Measurements from ENCODE around the gene PKN1.

GRCh38 chr19:14439014-14439413, 5.9 kb downstream of the PKN1 start:
- TF ChIP-seq CTCF (optimal IDR thresholded peaks at IDR 0.05 in 1 of 3, IDR thresholded peaks at IDR 0.05 in 1 of 3, conservative IDR thresholded peaks at IDR 0.05 in 1 of 3; ENCODE audit: extremely low read depth in 1 of 3, insufficient read depth in 2 of 3, low read length in 3 of 3), result no peak
- TF ChIP-seq EZH2 (IDR thresholded peaks at IDR 0.05; ENCODE audit: low read length), result no peak
